Mesendoderm (in vitro differentiated cells): ENCODE data around the gene CDC42SE2. TPM values are rescaled to one million over a fixed set of nuclear protein-coding genes. Genes with fewer than 3 reads are reported as not detected.

Experiments
- small RNA-seq: library from polyadenylated mRNA; stranded (forward); fragments of <200 nt; extraction: miRNeasy Mini kit (QIAGEN cat#:217004); gene quantifications from one replicate; pipeline ENCODE3, GENCODE V24; 2013; ENCODE audit not compliant: insufficient read depth

Gene CDC42SE2

Small RNA genes within 50 kb of the gene (small RNA-seq; reads per million reads assigned to genes)
- gene AC004777.1, result not detected
- gene RF02271, result not detected
